ENCODE results near the gene SLC25A19. TPM values are rescaled to one million over a fixed set of nuclear protein-coding genes. Genes with fewer than 3 reads are reported as not detected.

SLC25A19 gene
- total and polyA plus RNA-seq, 2 of the 8 experiments (the other 6 are each of a cell fraction or from before 2014, with no cell fraction given), result 28.6 to 32.6 TPM

- TF ChIP-seq CTCF (IDR thresholded peaks at IDR 0.05; ENCODE audit: control extremely low read depth in 1 of 3, insufficient read depth in 1 of 3, low read depth in 1 of 3, low read length in 3 of 3) (peak; percentile 65 to 76 (median 67)), HDAC2 (IDR thresholded peaks at IDR 0.05; ENCODE audit: borderline replicate concordance in 1 of 2, low read depth in 2 of 2, low read length in 2 of 2) (no peak), GABPA (IDR thresholded peaks at IDR 0.05; ENCODE audit: borderline replicate concordance, insufficient read depth, low read length) (no peak)
Observed at GRCh38 chr17:75267411-75268232, 21.6 kb downstream of the SLC25A19 start (continued).
